ENCODE results near the gene MTG2. TPM values are rescaled to one million over a fixed set of nuclear protein-coding genes. Genes with fewer than 3 reads are reported as not detected.

MTG2 gene
- total RNA-seq, 1 donor from 2014 or later, result 33.4 TPM

- intact Hi-C loops (cut with micrococcal nuclease), result no loop called here
Measured at GRCh38 chr20:62230696-62231095, 47.9 kb downstream of the MTG2 start.

- intact Hi-C loops (cut with micrococcal nuclease), result no loop called here
Measured at GRCh38 chr20:62231292-62231691, 48.5 kb downstream of the MTG2 start.

- intact Hi-C loops (cut with micrococcal nuclease), result no loop called here
Measured at GRCh38 chr20:62232194-62232593, 49.4 kb downstream of the MTG2 start.

DNA sequence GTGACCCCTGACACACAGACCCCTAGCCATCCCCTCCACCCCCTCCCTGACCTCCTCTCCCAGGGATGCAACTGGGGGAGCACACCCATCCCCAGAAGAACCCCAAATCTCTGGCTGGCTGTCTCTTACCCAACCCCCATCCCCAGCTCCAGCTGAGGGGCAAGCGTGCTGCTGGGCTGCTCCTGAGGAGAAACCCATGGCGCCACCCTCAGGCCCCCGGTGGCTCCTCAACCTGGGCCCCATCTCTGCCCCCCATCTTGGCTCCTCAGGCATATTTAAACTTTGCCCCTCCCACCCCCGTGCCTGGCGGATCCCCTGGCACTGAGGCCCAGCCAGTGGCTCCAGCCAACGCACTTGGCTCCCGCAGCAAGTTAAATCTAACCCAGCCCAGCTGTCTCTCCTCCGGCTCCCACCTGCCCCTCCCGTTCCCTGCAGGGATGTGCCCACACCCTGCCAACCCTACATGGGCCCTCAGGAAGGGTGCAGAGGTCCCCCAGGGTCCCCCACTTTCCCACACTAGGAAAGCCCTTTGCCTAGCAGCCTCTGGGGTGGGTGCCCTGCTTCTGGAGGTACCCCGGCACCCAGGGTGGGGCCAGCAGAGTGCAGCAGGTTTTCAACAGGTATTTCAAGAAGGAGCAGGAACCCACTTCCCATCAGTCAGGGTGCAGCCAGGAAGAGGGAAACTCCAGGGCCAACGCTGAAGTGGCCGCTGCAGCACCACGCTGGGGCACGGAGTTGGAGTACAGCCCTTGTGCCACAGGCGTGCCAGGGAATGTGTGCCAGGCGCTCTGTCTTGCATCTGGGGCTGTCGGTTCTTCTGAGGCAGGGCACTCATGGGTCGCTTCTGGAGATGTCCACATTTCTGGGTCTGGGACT lies 50.2 kb downstream of the MTG2 start:
- intact Hi-C loops (cut with micrococcal nuclease), result no loop called here

GRCh38 chr20:62233684-62234083 lies 50.9 kb downstream of the MTG2 start:
- intact Hi-C loops (cut with micrococcal nuclease), result no loop called here

DNA sequence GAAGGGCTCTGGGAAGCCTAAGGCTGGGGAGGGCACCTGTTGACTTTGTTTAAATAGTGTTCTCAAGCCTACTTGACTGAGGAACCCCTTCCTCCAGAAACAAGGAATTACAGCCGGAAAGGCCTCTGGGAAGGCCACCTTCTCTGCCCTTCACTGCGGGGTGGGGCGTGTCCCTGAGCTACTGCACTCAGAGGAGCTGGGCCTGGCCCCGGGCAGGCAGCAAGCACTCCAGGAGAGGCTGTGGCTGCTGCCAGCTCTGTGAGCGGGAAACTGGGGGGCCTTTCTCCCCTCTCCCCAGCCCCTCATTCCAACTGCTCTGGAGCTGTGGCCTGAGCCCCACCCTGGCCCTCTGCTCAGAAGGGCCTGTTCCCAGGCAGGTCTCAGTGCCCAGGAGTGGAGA lies 51.5 kb downstream of the MTG2 start:
- intact Hi-C loops (cut with micrococcal nuclease), result no loop called here

DNA sequence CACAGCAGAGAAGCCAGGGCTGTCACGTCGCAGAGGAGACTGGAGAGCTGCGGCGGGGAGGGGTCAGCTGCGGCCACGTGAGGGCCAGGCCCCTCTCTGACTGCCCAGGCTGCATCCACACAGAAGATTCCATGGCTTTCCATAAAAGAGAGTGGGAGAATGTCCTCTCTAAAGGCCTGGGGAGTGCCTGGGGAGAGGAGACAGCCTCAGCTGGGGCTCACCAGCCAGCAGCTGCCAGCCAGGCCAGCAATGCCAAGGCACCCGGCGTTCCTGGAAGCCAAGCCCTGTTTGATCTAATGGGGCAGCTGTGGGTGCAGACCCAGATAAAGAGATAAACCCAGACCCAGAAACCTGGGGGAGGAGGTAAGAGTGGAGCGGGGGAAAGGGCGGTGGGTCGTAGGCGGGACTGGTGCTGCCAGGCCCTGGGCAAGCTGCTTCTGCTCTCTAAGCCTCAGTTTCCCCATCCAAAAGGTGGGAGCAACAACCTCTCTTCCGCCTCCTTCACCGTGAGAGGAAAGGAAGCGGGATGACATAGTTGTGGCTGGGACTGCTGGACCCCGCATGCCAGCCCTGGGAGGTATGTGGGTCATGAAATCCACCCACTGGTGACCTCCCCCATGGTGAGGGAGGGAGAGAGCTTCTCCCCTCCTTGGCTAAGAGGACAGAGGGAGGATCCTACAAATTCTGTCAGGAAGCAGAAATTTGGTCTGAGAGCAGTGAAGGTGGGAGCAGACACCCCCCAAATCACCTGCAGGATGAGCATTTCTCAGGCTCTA lies 52.4 kb downstream of the MTG2 start:
- intact Hi-C loops (cut with micrococcal nuclease), result no loop called here

- intact Hi-C loops (cut with micrococcal nuclease), result no loop called here
Measured at GRCh38 chr20:62235777-62236157, 52.9 kb downstream of the MTG2 start.

GRCh38 chr20:62236200-62236599 lies 53.4 kb downstream of the MTG2 start:
- intact Hi-C loops (cut with micrococcal nuclease), result no loop called here

GRCh38 chr20:62236766-62237513 lies 54.1 kb downstream of the MTG2 start:
- intact Hi-C loops (cut with micrococcal nuclease), result no loop called here

- intact Hi-C loops (cut with micrococcal nuclease), result no loop called here
Measured at GRCh38 chr20:62237514-62237800, 54.6 kb downstream of the MTG2 start.

- intact Hi-C loops (cut with micrococcal nuclease), result loop anchor here (1.0 to 2.0 kb wide), 7 partner anchors 55 to 177 kb away; partner anchors contain the start of genes ADRM1, LSM14B, MTG2 and PSMA7
Measured at GRCh38 chr20:62237801-62238568, 55.2 kb downstream of the MTG2 start, which contains the start of gene OSBPL2. Gene OSBPL2, plus strand, starts transcription at chr20:62238521. Its CDS starts 17,664 bp downstream, at chr20:62256185.

DNA sequence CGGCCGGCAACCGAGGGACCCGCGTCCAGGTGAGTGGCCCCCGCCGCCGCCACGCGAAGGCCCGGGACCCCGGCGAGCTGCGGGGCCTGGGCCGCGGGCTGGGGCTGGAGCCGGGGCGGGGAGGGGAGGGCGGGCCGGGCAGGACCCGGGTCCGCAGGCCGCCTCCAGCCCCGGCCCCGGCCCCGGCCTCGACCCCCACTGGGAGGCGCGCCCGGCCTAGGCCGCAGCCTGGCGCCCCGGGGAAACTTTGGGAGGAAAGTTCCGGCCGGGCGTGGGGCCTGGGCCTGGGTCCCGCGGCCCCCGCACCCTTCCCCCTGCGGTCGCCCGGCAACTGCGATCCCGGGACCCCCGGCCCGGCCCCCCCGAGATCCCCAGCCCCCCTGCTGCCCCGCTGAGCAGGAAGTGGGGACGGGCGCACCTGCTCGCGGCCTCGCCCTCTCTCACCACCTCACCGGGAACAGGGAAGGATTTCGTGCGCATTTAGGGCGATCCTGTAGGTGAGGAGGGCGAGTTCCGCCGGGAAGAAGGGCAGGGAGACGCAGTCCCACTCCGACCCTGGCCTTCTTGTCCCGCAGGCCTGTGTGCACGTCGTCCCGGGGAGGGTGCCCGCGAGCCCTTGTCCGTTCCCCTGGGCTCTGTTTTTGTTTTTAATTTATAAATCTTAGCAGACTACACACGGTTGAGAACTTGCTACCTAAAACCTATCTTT lies 55.9 kb downstream of the MTG2 start:
- intact Hi-C loops (cut with micrococcal nuclease), result loop anchor here (1.0 to 2.0 kb wide), 7 partner anchors 55 to 177 kb away; partner anchors contain the start of genes ADRM1, LSM14B, MTG2 and PSMA7

GRCh38 chr20:62239278-62239879 lies 56.6 kb downstream of the MTG2 start:
- intact Hi-C loops (cut with micrococcal nuclease), result loop anchor here (2.0 kb wide), 1 partner anchor 173 kb away; no protein-coding TSS in a partner anchor

- intact Hi-C loops (cut with micrococcal nuclease), result no loop called here
Measured at GRCh38 chr20:62240020-62240685, 57.3 kb downstream of the MTG2 start.

GRCh38 chr20:62241506-62241905 lies 58.7 kb downstream of the MTG2 start:
- intact Hi-C loops (cut with micrococcal nuclease), result no loop called here

DNA sequence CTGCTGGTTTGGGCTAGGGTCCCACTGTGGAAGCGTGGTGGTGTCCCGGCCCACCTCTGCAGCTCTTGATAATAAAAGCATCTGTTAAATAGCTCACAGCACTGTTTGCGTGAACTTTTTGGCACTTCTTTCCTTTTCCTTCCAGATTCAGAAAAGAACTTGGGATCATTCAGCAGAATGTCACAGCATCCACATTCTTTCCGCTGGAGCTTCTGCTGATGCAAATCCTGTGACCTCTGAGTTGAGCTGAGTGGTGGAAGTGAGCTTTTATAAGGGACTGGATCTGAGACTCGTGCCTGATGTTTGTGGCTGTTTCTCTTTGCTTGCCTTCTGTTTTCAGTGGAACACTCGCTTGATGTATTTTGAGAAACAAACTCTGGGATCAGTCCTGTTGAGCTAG lies 59.3 kb downstream of the MTG2 start:
- intact Hi-C loops (cut with micrococcal nuclease), result no loop called here

DNA sequence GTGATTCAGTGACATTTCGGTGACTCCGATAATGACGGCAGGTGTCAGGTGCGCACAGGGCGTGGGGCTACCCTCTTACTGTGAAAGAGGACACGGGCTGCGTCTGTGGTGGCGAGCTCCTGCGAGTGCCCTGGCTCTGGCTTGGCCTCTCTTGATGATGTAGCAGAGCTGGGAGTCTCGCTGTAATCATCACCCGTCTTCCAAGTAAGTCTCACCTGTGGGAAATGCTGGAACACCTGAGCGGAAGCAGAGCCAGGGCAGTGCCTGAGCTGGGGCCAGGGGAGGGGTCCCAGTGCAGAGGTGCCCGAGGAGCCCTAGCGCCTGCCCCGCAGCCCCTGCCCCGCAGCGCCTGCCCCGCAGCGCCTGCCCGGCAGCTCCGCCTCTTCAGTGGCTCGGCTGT lies 60.3 kb downstream of the MTG2 start:
- intact Hi-C loops (cut with micrococcal nuclease), result no loop called here

DNA sequence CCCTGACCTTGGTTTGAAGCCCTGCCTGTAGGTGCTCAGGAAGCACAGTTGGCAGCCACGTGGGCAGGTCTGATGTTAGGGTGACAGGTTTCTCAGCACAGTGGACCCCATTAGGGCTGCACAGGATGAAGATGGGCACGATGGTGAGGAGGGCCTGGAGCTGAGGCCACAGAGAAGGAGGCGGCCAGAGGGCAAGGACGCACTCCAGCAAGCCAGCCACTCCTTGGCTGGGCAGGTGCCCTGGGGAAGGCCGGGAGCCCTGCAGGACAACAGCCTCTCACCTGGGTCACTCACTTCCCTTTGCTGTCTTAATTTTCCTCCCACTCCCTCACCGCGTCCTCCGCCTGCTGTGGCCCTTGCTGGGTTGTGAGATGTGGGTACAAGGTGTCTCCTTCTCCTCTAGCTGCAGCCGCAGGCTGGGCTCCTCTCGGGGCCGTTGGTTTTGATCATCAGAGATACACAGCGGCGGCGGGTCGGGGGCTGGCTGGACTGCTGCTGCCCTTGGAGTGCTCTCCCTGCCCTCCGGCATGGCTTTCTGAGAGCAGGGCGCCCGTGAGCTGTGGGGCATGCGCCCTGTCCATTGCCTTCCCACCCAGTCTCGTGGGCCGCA lies 61.2 kb downstream of the MTG2 start:
- intact Hi-C loops (cut with micrococcal nuclease), result no loop called here
